HG03342 (cell line): ENCODE data around the gene TREH.

Experiments used
- ATAC-seq: cut with Tn5 transposase; IDR thresholded peaks from one replicate; pipeline ENCODE4 v1.9.1; 2021; ENCODE audit warnings: mild to moderate bottlenecking, moderate library complexity; ENCODE audit not compliant: unreplicated experiment

TREH gene

GRCh38 chr11:118650366-118650765 is 29.1 kb downstream of the TREH start:
- no peak for ATAC-seq

- no peak for ATAC-seq
Measured at GRCh38 chr11:118649941-118650340, 29.5 kb downstream of the TREH start.

GRCh38 chr11:118648291-118648690 is 31.2 kb downstream of the TREH start:
- no peak for ATAC-seq

- no peak for ATAC-seq
Measured at GRCh38 chr11:118646393-118646792, 33.1 kb downstream of the TREH start.

GRCh38 chr11:118645066-118645715 is 34.3 kb downstream of the TREH start:
- no peak for ATAC-seq

GRCh38 chr11:118644496-118644895 is 35.0 kb downstream of the TREH start:
- ATAC-seq: no peak

GRCh38 chr11:118643995-118644345 is 35.5 kb downstream of the TREH start:
- ATAC-seq: no peak

- no peak for ATAC-seq
Measured at GRCh38 chr11:118643142-118643994, 36.1 kb downstream of the TREH start.

- ATAC-seq: no peak
Measured at GRCh38 chr11:118641397-118642019, 37.9 kb downstream of the TREH start.

GRCh38 chr11:118640332-118641154 is 38.9 kb downstream of the TREH start:
- ATAC-seq: no peak

- no peak for ATAC-seq
Measured at GRCh38 chr11:118639899-118640298, 39.6 kb downstream of the TREH start.

GRCh38 chr11:118638726-118639125 is 40.7 kb downstream of the TREH start:
- ATAC-seq: no peak

- no peak for ATAC-seq
Measured at GRCh38 chr11:118636569-118637290, 42.7 kb downstream of the TREH start.

- no peak for ATAC-seq
Measured at GRCh38 chr11:118635642-118636041, 43.8 kb downstream of the TREH start.

- ATAC-seq: no peak
Measured at GRCh38 chr11:118635237-118635591, 44.2 kb downstream of the TREH start.

GRCh38 chr11:118634431-118635236 is 44.8 kb downstream of the TREH start:
- no peak for ATAC-seq

GRCh38 chr11:118633979-118634378 is 45.5 kb downstream of the TREH start:
- no peak for ATAC-seq

- no peak for ATAC-seq
Measured at GRCh38 chr11:118633319-118633690, 46.1 kb downstream of the TREH start.

GRCh38 chr11:118632577-118633318 is 46.7 kb downstream of the TREH start:
- ATAC-seq: no peak
